ENCODE results near the gene PYGB. TPM values are rescaled to one million over a fixed set of nuclear protein-coding genes. Genes with fewer than 3 reads are reported as not detected.

Gene PYGB
- total RNA-seq, 2 experiments from 2014 or later: 29.3 to 29.5 TPM

DNA sequence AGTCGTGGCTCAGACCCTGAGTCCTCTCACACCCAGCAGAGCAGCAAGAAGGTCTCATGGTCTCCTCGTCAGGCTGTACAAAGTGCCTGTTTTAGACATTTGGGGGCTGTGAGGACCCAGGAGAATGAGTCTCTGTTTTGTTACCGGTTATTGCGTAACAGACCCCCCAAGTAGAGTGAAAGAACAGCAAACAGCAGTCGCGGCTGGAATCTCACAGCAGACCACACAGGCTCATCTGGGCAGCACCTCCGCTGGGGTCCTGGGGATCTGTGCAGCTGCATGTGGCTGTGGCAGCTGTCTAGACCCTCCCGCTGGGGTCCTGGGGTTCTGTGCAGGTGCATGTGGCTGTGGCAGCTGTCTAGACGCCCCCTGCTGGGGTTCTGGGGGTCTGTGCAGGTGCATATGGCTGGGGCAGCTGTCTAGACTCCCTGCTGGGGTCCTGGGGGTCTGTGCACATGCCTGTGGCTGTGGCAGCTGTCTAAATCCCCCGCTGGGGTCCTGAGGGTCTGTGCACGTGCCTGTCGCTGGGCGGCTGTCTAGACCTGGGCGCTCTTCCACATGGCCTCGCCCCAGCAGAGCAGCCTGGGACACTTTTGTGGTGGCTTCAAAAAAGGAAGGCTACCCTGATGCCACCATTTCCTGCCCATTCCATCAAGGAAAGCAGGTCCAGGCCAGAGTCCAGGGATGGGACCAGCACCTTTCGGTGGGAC lies 27.7 kb upstream of the PYGB start:
- H3K9me3 Mint-ChIP-seq: no peaks in the 10 kb centered on the region
- ATAC-seq (ENCODE audit: low read depth) (no peak), DNase-seq (no peak)
- H3K4me3 Mint-ChIP-seq: no peak overlapping the region
- POLR2A ChIA-PET: interaction anchor here (1.0 kb wide), 1 partner anchor 40 kb away, joined by 4 read pairs; no protein-coding TSS in a partner anchor
- H3K4me1 Mint-ChIP-seq: no peaks in the 10 kb centered on the region
- H3K27me3 Mint-ChIP-seq: no peaks in the 10 kb centered on the region
- H3K27ac Mint-ChIP-seq: no peak overlapping the region
- H3K36me3 Mint-ChIP-seq: no peaks in the 10 kb centered on the region

DNA sequence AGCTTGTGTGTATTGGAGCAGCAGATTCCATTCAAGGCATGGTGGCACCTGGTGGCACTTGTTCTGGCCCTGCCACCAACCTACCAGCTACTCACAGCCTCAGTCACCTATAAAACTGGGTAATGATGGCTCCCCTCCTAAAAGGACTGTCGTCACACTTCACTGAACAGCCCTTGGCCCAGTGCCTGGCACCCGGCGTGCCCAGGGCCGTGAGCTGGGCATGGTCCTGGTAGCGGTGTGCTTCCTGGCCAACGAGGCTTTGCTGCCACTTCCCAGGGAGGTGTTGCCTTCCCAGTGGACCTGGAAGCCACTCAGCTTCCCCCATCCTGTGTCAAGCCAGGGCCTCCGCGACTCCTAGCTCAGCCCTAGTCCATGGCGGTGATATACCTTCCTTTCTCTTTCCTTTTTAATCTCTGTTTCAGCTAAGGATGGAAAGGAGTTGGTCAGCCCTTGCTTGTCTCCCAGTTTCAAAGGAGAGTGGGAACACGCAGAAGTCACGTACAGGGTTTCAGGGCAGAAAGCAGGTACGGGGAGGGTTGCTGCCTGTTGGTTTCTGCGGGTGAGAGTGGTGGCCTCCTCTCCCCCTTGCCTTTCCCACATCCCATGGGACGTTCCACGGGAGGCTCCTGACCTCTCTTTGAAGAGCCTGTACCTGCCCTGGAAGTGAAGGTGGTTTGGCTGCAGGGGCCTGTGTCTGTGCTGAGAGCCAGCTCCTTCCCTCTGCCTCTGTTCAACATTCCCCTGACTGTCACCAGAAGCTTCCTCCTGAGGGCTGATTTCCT lies 26.9 kb upstream of the PYGB start:
- Mint-ChIP-seq H3K9me3 (no peaks in the 10 kb centered on the region), H3K27ac (no peak overlapping the region), H3K4me3 (no peak overlapping the region), H3K36me3 (no peaks in the 10 kb centered on the region), H3K4me1 (no peaks in the 10 kb centered on the region), H3K27me3 (no peaks in the 10 kb centered on the region)
- ATAC-seq (ENCODE audit: low read depth) (no peak), DNase-seq (no peak)
- POLR2A ChIA-PET: interaction anchor here (1.0 kb wide), 1 partner anchor 39 kb away, joined by 4 read pairs; no protein-coding TSS in a partner anchor

DNA sequence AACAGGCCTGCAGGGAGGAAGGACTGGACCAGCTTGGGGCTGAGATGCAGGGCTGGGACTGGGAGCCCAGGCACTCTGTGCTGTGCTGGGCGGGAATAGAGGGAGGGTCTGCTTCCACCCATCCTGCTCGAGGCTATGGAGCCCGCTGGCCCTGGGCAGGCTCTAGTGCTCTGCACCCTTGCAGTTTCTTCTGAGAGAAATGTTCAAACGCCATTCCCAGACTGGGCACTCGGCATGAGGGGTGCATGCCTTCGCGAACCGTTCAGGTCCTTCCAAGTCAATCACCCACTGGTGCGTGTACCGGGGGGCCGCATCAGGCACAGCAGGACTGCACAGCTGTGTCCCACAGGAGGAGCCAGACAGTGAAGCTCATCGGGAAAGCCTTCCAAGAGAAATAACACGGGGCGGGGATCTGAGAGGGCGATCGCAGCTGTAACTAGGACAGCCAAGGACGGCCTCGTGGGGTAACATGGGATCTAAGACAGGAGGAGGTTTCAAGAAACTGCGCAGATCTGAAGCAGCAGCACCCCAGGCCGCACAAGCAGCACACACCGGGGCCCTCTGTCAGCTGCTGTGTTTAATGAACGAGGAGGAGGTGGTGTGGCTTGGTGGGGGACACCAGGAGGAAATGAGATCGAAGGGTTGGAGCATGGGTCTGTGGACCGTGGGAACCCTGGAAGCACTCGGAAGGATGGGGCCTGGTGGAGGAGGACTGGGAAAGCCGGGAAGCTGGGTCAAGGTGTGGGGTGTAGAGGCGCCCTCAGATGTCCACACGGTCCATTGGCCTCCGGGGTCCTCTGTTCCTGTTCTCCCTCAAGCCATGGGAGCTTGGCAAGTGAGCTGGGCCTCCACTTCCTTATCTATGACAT lies 26.1 kb upstream of the PYGB start:
- Mint-ChIP-seq H3K9me3 (no peaks in the 10 kb centered on the region), H3K4me1 (no peaks in the 10 kb centered on the region), H3K27ac (no peak overlapping the region), H3K27me3 (no peaks in the 10 kb centered on the region), H3K4me3 (no peak overlapping the region), H3K36me3 (no peaks in the 10 kb centered on the region)
- DNase-seq (no peak), ATAC-seq (ENCODE audit: low read depth) (no peak)
- POLR2A ChIA-PET: interaction anchor here (1.0 to 1.8 kb wide), 2 partner anchors 26 to 38 kb away, joined by 4 read pairs; partner anchors contain the start of gene PYGB

DNA sequence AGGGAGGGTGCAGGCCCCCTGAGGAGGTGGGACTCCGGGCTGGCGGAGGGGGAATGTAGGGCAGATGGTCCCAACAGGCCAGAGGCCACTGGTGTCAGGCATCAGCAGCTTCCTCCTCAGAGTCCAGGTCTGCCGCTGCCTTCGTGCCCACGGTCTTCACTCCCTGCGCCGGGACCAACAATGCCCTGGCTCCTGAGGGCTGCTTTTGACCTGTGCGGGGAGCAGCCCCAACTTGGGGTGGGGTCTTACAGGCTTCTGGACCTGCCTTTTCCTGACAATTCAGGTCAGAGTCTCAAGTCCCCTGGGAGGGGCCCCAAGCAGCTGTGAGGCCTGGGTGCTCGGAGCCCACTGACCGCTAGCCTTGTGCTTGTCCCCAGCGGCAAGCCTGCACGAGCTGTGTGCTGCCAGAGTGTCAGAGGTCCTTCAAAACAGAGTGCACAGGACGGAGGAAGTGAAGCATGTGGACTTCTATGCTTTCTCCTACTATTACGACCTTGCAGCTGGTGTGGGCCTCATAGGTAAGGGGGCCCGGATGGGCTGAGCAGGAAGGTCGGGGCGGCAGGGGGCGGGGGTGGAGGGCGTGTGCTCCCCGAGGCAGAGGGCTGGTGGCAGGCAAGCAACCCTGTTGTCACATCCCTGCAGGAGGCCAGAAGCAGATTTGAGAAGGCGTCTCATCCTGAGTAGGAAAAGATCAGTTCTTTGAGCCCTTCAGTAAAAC lies 25.3 kb upstream of the PYGB start:
- no peak for DNase-seq
- Mint-ChIP-seq H3K4me3 (no peak overlapping the region), H3K27me3 (no peaks in the 10 kb centered on the region), H3K27ac (no peak overlapping the region), H3K36me3 (no peaks in the 10 kb centered on the region), H3K9me3 (no peaks in the 10 kb centered on the region), H3K4me1 (no peaks in the 10 kb centered on the region)
- no peak for ATAC-seq (ENCODE audit: low read depth)
- POLR2A ChIA-PET: interaction anchor here (0.7 to 1.8 kb wide), 3 partner anchors 10 to 25 kb away, joined by 4 to 5 read pairs (median 4); partner anchors contain the start of gene PYGB

DNA sequence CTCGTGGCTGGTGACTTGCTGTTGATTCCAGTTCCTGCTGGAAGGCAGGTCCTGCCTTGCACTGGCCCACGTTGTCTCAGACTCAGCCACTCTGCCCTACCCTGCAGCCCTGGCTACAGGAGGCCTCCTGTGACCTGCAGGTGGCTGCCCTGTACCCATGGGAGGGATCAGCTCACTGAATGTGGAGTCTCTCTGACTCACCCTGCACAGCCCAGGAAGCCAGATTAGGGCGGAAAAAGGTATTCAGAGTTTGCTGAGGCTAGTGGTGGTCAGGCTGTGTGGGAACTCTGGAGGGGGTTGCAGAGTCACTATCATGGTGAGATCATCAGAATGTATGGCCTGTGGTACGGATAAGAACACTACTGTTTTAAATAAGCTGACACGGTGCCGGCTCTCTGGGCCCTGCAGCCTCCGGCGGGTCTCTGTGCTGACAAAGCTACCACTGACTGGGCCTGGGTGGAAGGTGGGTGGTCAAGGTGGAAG lies 24.7 kb upstream of the PYGB start:
- no peak overlapping the region for H3K4me3 Mint-ChIP-seq
- ATAC-seq (ENCODE audit: low read depth) (peak; percentile 65), DNase-seq (no peak)
- no peaks in the 10 kb centered on the region for H3K27me3 Mint-ChIP-seq
- no peaks in the 10 kb centered on the region for H3K4me1 Mint-ChIP-seq
- POLR2A ChIA-PET: interaction anchor here (0.7 to 1.8 kb wide), 3 partner anchors 9 to 24 kb away, joined by 4 to 5 read pairs (median 4); partner anchors contain the start of gene PYGB
- no peaks in the 10 kb centered on the region for H3K9me3 Mint-ChIP-seq
- peak overlapping the region; percentile 45 for H3K27ac Mint-ChIP-seq
- no peaks in the 10 kb centered on the region for H3K36me3 Mint-ChIP-seq

DNA sequence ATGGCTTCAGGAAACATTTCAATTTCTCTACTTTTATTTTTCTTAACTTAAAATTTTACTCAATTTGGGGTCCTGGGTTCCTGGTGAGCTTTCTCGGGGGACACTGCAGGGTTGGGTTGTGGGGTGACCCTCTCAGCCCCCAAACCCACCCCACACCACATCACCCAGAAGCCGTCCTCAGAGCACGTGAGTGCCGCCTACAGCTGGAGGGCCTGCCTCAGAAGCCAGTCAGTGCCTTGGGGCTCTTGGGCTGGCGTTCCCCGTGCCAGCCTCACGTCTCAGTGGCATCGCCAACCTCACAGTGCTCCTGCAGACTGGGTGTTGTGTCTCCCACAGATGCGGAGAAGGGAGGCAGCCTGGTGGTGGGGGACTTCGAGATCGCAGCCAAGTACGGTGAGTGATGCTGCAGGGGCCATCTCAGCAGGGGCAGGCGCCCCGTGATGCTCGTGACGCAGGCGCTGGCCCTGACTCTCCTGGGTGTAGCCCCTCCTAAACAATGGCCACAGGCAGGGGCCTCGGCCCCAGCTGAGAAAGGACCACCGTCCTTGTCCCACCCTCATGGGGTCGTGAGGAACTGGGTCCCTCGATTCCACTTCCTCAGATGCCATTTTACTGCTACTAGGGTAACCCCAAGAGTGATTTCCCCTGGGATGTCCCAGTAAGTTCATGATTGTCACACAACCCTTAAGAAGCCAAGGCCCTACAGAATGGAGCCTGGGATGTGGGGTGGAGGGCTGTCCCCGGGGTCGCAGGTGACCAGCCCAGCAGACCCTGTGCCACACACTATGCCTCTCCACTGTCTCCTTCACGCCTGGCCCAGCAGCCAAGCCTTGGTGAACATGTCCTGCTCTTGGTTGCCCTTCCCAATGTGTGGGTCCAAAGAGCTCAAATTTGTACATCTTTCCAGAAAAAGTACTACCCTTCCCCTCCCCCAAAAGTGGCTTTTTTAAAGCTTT lies 23.8 kb upstream of the PYGB start:
- DNase-seq: no peak
- no peak for ATAC-seq (ENCODE audit: low read depth)
- POLR2A ChIA-PET: interaction anchor here (0.6 to 1.6 kb wide), 3 partner anchors 8 to 168 kb away, joined by 4 to 5 read pairs (median 5); no protein-coding TSS in a partner anchor
- H3K27ac Mint-ChIP-seq: no peak overlapping the region
- H3K9me3 Mint-ChIP-seq: no peaks in the 10 kb centered on the region
- no peaks in the 10 kb centered on the region for H3K27me3 Mint-ChIP-seq
- no peaks in the 10 kb centered on the region for H3K36me3 Mint-ChIP-seq
- H3K4me3 Mint-ChIP-seq: no peak overlapping the region
- H3K4me1 Mint-ChIP-seq: no peaks in the 10 kb centered on the region

DNA sequence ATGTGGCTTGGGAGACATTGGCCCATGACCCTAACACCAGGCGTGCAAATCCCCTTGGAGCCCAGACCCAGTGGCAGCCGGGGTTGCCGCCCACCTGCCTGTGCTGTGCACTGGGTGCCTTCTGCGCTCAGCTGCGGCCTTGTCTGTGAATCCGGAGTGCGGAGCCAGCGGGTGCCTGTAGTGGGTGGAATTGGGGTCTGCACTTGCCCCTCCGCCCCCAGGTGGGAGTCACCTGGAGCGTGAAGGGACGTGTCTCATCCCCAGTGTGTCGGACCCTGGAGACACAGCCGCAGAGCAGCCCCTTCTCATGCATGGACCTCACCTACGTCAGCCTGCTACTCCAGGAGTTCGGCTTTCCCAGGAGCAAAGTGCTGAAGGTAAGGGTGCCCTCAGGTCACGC lies 22.9 kb upstream of the PYGB start:
- POLR2A ChIA-PET: interaction anchor here (0.6 kb wide), 1 partner anchor 167 kb away, joined by 5 read pairs; no protein-coding TSS in a partner anchor
- DNase-seq (no peak), ATAC-seq (ENCODE audit: low read depth) (no peak)
- Mint-ChIP-seq H3K27ac (no peak overlapping the region), H3K36me3 (no peaks in the 10 kb centered on the region), H3K9me3 (no peaks in the 10 kb centered on the region), H3K4me1 (no peaks in the 10 kb centered on the region), H3K4me3 (no peak overlapping the region), H3K27me3 (no peaks in the 10 kb centered on the region)

DNA sequence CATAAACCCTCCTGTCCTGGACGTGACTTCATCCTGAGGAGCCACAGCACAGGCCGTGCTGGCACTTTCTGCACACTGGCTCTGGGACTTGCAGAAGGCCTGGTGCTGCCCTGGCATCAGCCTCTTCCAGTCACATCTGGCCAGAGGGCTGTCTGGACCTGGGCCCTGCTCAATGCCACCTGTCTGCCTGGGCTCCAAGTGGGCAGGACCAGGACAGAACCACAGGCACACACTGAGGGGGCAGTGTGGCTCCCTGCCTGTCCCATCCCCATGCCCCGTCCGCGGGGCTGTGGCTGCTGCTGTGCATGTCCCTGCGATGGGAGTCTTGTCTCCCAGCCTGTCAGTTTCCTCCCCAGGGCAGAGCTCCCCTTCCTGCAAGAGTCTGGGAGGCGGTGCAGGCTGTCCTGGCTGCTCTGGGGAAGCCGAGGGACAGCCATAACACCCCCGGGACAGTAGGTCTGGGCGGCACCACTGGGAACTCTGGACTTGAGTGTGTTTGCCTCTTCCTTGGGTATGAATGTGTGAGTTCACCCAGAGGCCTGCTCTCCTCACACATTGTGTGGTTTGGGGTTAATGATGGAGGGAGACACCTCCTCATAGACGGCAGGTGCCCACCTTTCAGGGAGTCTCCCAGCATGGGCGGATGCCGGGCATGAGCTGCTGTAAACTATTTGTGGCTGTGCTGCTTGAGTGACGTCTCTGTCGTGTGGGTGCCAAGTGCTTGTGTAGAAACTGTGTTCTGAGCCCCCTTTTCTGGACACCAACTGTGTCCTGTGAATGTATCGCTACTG lies 22.0 kb upstream of the PYGB start:
- Mint-ChIP-seq H3K4me1 (no peaks in the 10 kb centered on the region), H3K27ac (no peak overlapping the region), H3K36me3 (no peaks in the 10 kb centered on the region), H3K4me3 (no peak overlapping the region), H3K27me3 (no peaks in the 10 kb centered on the region), H3K9me3 (no peaks in the 10 kb centered on the region)
- ATAC-seq (ENCODE audit: low read depth) (no peak), DNase-seq (no peak)
- POLR2A ChIA-PET: no interaction called here

DNA sequence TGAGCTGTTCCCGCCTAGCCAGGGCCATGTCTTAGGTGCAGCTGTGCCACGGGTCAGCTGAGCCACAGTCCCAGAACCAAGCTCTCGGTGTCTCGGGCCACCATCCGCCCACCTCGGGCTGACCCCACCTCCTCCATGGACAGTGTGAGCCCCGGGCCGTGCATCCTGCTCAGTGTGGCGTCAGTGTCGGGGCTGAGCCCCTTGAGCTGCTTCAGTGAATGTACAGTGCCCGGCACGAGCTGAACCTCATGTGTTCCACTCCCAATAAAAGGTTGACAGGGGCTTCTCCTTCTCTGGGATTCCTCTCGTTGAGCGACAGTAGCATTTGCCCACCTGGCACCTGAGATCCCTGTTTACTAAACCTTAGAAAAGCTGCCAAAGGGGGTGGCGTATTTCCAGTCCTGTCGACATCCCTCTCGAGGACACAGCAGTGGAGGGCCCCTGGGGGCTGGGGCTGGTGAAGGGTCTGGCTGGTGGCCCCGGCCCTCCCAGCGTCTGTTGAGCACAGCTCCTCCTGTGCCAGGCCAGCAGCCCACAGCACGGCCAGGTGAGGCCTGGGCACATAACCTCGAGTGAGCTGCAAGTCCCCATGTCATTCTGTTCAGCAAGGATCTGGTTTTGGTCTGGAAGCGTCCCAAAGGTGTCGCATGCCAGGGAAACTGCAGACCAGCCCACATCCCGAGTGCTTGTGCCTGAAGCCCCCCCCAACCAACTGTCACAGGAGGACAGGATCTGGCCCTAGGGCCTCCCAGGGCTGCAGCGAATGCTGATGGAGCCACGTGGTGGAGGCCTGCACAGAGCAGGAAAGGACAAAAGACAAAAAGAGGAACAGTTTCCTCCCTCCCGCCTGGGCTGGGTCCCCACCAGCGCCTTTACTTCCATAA lies 21.2 kb upstream of the PYGB start:
- ATAC-seq (ENCODE audit: low read depth) (no peak), DNase-seq (no peak)
- H3K4me3 Mint-ChIP-seq: no peak overlapping the region
- no peaks in the 10 kb centered on the region for H3K9me3 Mint-ChIP-seq
- no peaks in the 10 kb centered on the region for H3K36me3 Mint-ChIP-seq
- H3K27me3 Mint-ChIP-seq: no peaks in the 10 kb centered on the region
- no peaks in the 10 kb centered on the region for H3K4me1 Mint-ChIP-seq
- H3K27ac Mint-ChIP-seq: no peak overlapping the region
- POLR2A ChIA-PET: no interaction called here

DNA sequence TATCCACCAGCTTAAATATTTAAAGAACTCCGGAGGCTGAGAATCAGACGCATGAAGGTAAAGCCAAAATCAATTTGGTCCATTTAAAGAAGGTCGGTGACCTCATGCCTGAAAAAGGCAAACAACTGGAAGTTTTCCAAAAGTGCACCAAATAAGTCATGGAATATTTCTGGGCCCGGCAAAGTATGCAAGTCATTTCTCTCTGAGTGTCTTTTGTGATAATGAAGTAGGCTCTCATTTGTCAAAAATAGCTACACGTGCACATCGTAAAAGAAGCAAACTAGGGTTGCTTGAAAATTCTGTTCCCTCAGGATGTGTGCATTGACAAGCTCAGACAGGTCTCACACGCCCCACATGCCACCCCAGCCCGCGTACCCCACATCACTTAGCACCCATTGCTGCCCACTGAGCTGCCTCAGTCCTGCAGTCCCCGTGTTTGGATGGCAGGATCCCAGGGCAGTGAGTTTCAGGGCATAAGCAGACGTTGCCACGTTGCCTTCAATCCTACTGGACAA lies 20.5 kb upstream of the PYGB start:
- Mint-ChIP-seq H3K4me1 (no peaks in the 10 kb centered on the region), H3K4me3 (no peak overlapping the region), H3K27me3 (no peaks in the 10 kb centered on the region), H3K36me3 (no peaks in the 10 kb centered on the region), H3K9me3 (no peaks in the 10 kb centered on the region), H3K27ac (no peak overlapping the region)
- no peak for ATAC-seq (ENCODE audit: low read depth)
- POLR2A ChIA-PET: no interaction called here
- no peak for DNase-seq

Data from activated naive CD8-positive, alpha-beta T cell treated with anti-CD3 and anti-CD28 coated beads, Interleukin-2, amount 10 ng/mL, durations not matched to agents 7 days and 5 days (primary cell).